ENCODE measurements around the gene CABP7.

Gene CABP7

DNA sequence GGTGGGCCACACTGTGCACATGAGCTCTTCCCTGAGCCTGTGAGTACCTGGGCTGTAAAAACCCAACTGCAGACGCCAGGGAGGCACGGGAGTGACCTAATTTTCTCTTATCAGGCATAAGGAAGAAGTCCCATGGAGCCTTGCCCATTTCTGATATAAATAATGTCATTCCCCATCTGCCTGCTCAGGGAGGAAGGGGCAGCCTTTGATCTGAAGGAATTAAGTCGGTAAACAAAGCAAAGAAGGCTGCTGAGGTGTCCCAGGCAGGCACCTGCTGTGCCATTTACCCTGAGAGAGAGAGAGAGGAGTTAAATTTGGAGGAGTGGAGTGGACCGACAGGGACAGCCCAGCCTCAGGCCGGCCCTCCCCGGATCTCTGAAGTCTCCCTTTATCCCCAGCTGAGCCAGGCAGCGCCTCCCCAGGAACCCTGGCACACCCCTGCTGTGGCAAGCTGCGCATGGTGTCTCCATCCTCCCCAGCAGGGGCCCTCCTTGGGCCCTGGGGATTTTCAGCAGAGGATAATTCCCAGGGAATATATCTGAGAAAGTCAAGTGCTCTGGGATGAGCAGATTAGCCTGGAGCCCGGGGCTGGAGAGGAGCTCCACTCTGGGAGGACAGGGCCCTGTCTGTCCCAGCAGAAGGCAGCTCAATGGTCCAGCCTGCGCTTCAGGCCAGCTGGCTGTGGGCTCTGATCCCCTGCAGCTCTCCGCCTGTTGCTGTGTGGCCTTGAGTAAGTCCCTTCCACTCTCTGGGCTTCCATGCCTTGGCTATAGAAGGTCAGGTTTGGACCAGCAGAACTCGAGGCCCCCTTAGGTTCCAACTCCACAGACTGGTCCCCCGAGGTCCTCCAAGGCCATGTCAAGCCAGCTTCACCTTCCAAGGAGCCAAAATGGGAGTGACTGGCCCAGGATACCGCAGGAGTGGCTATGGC is 17.5 kb upstream of the CABP7 start:
- no peak overlapping the region for H3K4me3 ChIP-seq (ENCODE audit: low read length)
- TF ChIP-seq, protein P1, sequence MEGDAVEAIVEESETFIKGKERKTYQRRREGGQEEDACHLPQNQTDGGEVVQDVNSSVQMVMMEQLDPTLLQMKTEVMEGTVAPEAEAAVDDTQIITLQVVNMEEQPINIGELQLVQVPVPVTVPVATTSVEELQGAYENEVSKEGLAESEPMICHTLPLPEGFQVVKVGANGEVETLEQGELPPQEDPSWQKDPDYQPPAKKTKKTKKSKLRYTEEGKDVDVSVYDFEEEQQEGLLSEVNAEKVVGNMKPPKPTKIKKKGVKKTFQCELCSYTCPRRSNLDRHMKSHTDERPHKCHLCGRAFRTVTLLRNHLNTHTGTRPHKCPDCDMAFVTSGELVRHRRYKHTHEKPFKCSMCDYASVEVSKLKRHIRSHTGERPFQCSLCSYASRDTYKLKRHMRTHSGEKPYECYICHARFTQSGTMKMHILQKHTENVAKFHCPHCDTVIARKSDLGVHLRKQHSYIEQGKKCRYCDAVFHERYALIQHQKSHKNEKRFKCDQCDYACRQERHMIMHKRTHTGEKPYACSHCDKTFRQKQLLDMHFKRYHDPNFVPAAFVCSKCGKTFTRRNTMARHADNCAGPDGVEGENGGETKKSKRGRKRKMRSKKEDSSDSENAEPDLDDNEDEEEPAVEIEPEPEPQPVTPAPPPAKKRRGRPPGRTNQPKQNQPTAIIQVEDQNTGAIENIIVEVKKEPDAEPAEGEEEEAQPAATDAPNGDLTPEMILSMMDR (IDR thresholded peaks at IDR 0.05; ENCODE audit: insufficient read depth, low read depth, low read length, missing control alignments) = no peak
- DNase-seq (ENCODE audit: low read depth) = no peak

DNA sequence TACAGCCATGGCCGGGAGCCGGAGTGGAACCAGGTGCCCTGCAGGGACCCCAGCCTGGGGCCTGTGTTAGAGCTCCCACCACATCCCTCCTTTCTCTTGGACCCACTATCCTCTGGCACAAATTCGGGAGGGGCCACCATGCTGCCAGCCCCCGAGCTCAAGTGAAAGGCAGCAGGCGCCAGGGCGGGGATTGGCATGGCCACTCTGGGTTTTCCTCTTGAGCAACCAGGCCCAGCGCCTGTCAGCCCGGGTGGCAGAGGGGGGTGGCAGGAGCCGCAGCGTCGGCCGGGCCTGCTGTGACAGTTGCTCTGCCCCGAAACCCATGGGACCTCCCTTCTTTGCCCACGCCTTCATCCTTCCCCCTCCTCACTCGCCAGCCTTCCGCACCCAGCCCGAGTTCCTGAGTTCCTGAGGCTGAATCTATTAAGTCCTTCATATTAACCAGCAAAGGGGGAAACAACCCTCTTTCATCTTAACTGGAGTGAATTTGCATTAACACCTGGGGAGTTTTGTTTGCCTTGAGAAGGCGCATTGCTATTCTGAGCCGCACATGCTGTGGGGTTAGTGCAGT is 16.8 kb upstream of the CABP7 start:
- TF ChIP-seq, protein P1 (IDR thresholded peaks at IDR 0.05; ENCODE audit: insufficient read depth, low read depth, low read length, missing control alignments) = no peak
- DNase-seq (ENCODE audit: low read depth) = no peak
- no peak overlapping the region for H3K4me3 ChIP-seq (ENCODE audit: low read length)

DNA sequence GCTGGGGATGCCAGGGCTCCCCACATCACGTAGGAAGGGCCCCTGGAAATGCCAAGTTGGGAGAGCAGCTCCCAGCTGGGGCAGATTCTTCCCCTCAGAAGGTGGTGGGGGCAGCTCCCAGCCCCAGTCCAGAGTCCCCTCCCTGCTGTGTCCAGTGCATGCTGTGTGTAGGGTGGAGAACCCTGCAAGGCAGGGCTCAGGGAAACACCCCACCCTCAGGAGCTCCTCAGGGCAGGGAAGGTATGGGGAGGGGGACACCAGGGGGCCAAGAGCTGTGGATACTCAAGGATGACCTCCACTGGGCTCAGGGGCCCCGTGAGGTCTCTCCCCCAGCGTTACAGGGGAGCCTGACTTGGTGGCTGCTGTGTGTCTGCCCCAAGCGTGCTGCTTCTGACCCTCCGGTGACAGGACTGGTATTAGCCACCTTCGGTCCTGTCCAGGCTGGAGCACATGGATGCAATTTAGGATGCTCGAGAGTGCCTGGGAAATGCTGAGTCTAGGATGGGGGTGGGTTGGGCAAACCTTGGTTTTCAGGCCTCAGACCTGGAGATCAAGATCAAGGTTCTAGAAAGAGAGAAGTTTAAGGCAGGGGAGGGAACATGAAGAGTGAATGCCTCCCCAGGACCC is 16.1 kb upstream of the CABP7 start:
- no peak overlapping the region for H3K4me3 ChIP-seq (ENCODE audit: low read length)
- TF ChIP-seq, protein P1 (IDR thresholded peaks at IDR 0.05; ENCODE audit: insufficient read depth, low read depth, low read length, missing control alignments) = no peak
- no peak for DNase-seq (ENCODE audit: low read depth)

DNA sequence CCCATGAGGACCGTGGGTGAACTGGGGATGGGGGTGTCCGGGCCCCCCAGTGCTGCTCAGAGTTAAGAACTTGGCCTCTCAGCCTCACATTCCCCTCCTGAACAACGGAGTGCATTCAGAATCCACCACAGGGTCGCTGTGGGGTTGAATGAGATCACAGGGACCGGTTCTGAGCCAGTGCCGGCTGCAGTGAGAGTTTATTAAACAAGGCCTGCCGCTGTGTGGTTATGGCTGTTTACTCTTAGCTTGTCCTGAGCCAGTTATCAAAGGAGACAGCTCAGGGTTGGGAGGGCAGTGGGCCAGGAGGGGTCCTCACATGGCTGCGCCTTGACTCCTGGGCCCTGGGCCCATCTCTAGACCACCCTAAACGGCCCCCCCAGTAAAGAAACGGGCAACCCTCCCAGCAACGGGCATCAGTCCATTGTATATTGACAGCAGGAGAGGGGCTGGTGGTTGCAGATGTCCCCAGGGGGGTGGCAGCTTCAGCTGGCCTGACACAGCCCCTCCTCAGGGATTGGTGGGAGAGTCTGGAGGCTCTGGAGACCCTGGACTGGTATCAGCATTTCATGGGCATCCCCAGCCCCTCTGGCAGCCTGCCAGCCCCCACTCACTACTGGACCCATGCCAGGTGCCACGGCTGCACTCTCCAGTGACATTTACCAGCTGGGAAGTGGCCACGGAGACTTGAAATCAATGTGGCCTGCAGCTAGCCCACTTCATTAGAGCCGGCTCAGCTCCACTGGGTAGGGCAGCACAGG is 15.1 kb upstream of the CABP7 start:
- TF ChIP-seq, protein P1 (IDR thresholded peaks at IDR 0.05; ENCODE audit: insufficient read depth, low read depth, low read length, missing control alignments) = no peak
- H3K4me3 ChIP-seq (ENCODE audit: low read length) = no peak overlapping the region
- no peak for DNase-seq (ENCODE audit: low read depth)

DNA sequence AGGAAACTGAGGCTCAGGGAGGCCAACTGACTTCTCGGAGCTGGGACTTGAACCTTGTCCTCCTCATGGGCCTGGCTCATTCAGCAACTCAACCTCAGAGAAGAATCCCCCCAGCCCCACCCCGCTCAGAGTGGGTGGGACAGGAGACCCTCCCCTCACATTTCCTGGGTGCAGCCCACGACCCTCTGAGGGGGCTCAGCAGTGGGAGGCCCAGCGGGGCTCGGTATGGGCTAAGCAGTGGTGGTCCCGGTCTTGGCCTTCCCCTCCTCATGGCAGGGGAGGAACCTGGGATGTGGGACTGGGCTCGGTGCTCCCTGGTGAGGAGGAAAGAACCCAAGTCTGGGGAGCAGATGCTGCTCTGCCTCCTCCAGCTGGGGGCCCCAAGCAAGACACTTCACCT is 14.2 kb upstream of the CABP7 start:
- no peak for DNase-seq (ENCODE audit: low read depth)
- TF ChIP-seq, protein P1 (IDR thresholded peaks at IDR 0.05; ENCODE audit: insufficient read depth, low read depth, low read length, missing control alignments) = no peak
- no peak overlapping the region for H3K4me3 ChIP-seq (ENCODE audit: low read length)

DNA sequence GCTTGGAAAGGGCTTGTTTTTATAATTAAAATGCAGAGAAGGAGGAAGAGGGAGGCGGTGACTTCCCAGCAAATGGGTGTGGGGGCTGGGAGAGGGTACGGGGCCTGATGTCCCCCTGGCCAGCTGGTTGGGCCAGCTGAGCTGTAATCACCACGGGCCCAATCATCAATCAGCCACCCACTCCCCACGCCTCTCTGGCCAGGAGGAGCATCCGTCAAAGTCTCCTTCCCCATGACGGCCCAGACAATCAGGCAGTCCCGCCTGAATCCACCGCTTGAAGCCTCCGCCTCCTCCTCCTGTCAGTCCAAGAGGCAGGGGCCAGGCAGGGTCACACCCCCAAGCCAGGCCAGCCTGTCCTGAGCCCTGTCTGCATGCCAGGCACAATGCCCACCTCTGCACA is 13.3 kb upstream of the CABP7 start:
- TF ChIP-seq, protein P1 (IDR thresholded peaks at IDR 0.05; ENCODE audit: insufficient read depth, low read depth, low read length, missing control alignments) = no peak
- DNase-seq (ENCODE audit: low read depth) = no peak
- H3K4me3 ChIP-seq (ENCODE audit: low read length) = no peak overlapping the region
